ENCODE data around the gene AP5Z1. TPM values are rescaled to one million over a fixed set of nuclear protein-coding genes. Genes with fewer than 3 reads are reported as not detected.
"Not testable (repeated sequence)": the region's sequence is repeated elsewhere in the genome, so short reads cannot be mapped to it uniquely, and the experiment has no call there.

AP5Z1 gene
- total RNA-seq, 4 donors from 2014 or later: 26.2 to 81.2 (median 52.2) TPM

DNA sequence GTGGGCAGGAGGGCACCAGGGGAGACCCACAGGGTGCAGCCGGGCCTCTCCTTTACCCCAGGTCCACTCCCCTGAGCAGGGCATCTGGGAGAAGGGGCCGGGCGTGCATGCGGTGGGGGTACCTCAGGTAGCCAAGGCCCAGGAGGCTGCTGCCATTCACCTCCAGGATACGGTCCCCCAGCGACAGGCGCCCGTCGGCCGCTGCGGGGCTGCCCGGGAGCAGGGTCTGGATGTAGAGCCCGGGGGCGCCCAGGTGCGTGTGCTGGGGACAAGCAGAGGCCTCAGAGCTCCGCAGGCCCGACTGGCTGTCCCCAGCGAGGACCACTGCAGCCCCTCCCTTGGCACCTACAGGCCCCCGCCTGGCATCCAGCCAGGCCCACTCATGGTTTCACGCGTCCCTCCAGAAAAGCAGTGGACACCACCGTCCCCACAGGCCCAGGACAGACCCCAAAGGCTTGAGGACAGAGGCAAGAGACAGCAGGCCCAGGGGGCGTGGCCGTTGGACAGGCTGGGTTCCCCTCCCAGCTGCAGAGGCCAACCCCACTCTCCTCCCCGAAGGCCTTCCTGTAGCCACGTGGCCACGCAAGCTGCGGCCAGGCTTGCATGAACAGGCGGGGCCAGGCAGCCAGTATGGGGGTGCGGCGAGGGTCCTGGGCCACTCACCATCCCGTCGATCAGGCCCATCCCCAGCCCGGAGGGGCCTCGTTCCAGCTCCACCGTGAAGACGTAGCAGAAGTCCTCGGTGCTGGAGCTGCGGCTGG is 24.3 kb downstream of the AP5Z1 start:
- no CpG with 5 or more reads among the region's 39 CpGs for WGBS
- TF ChIP-seq, protein P1, sequence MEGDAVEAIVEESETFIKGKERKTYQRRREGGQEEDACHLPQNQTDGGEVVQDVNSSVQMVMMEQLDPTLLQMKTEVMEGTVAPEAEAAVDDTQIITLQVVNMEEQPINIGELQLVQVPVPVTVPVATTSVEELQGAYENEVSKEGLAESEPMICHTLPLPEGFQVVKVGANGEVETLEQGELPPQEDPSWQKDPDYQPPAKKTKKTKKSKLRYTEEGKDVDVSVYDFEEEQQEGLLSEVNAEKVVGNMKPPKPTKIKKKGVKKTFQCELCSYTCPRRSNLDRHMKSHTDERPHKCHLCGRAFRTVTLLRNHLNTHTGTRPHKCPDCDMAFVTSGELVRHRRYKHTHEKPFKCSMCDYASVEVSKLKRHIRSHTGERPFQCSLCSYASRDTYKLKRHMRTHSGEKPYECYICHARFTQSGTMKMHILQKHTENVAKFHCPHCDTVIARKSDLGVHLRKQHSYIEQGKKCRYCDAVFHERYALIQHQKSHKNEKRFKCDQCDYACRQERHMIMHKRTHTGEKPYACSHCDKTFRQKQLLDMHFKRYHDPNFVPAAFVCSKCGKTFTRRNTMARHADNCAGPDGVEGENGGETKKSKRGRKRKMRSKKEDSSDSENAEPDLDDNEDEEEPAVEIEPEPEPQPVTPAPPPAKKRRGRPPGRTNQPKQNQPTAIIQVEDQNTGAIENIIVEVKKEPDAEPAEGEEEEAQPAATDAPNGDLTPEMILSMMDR (IDR thresholded peaks at IDR 0.05): no peak
- no peak for TF ChIP-seq POLR2AphosphoS5 (IDR thresholded peaks at IDR 0.05)
- no peak for TF ChIP-seq POLR2A (IDR thresholded peaks at IDR 0.05)
- TF ChIP-seq EP300 (IDR thresholded peaks at IDR 0.05): no peak

DNA sequence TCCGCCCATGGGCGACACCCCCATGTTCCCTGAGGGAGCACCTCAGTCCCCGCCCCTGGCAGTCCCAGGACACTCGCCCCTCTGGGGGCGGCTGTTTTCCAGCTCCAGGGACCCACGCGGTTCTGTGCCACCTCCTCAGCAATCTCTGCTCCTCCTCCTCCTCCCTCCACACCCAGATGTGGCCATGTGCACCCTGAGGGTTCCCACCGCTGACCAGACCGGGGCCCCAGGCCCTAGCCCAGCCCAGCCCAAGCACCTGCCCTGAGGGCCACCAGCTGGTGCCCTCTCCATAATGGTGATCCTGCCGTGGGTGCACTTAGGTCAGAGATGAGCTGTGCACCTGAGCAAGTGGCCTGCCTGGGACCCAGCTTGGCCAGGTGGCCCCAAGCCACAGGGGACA is 25.1 kb downstream of the AP5Z1 start:
- Histone ChIP-seq H3K27ac (no peak overlapping the region), H3K9me3 (no peaks in the 10 kb centered on the region), H3K4me3 (no peak overlapping the region), H3K27me3 (no peaks in the 10 kb centered on the region), H3K36me3 (no peaks in the 10 kb centered on the region), H3K4me1 (peaks cover 12% of the 10 kb centered on the region)
- DNase-seq (ENCODE audit: low spot score in 2 of 2): no peak
- WGBS: 77% methylated on average over 3 of the region's 10 CpGs
- TF ChIP-seq POLR2AphosphoS5 (IDR thresholded peaks at IDR 0.05) (no peak), POLR2A (IDR thresholded peaks at IDR 0.05) (no peak), EP300 (IDR thresholded peaks at IDR 0.05) (no peak)
- TF ChIP-seq, protein P1 (IDR thresholded peaks at IDR 0.05): no peak

More for the DNA sequence above, 24.3 kb downstream of the AP5Z1 start:
- no peak overlapping the region for H3K27ac ChIP-seq
- H3K27me3 ChIP-seq: no peaks in the 10 kb centered on the region
- no peaks in the 10 kb centered on the region for H3K36me3 ChIP-seq
- H3K9me3 ChIP-seq: no peaks in the 10 kb centered on the region
- DNase-seq (ENCODE audit: low spot score in 2 of 2): no peak
- H3K4me1 ChIP-seq: peaks cover 12% of the 10 kb centered on the region
- no peak overlapping the region for H3K4me3 ChIP-seq

DNA sequence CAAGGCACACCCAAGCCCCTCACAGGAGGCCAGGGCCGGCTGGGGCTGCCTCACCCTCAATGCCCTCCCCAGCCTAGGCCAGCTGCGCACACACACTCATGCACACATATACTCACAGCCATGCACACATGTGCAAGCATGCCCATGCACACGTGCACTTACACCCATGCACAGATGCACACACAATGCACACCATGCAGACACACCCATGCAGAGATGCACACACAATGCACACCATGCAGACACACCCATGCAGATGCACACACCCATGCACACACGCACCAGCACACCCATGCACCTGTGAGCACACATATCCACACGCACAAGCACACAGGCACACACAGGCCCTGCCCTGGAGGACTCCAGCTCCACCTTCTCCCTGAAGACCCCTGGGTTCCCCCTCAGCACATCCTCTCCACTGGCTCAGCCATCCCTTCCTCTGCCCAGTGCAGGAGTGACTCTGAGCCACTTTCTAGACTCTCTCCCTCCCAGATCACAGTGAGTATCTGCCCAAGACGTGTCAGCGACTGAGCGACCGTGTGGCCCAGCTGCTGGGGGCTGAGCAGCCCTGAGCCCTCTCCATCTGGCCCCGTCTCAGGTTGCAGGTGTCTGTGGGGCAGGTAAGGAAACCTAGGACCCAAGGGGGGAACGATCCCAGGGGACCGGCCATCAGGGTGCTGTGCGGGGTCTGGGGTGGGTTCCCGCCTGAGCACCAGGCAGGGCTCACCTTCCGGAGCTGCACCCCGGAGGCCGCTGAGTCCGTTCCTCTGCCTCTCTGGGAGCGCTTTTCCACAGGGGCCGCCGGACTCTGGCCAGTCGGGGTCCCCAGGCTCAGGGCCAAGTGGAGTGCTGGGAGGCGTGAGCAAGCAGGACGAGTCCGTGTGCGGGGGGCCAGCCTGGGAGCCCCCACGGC is 25.8 kb downstream of the AP5Z1 start:
- no peak for DNase-seq (ENCODE audit: low spot score in 2 of 2)
- peaks cover 12% of the 10 kb centered on the region for H3K4me1 ChIP-seq
- H3K36me3 ChIP-seq: no peaks in the 10 kb centered on the region
- WGBS: 89% methylated on average over 16 of the region's 27 CpGs
- H3K4me3 ChIP-seq: no peak overlapping the region
- no peaks in the 10 kb centered on the region for H3K9me3 ChIP-seq
- TF ChIP-seq EP300 (IDR thresholded peaks at IDR 0.05): no peak
- TF ChIP-seq, protein P1 (IDR thresholded peaks at IDR 0.05): no peak
- no peak for TF ChIP-seq POLR2AphosphoS5 (IDR thresholded peaks at IDR 0.05)
- no peak for TF ChIP-seq POLR2A (IDR thresholded peaks at IDR 0.05)
- no peak overlapping the region for H3K27ac ChIP-seq
- no peaks in the 10 kb centered on the region for H3K27me3 ChIP-seq

DNA sequence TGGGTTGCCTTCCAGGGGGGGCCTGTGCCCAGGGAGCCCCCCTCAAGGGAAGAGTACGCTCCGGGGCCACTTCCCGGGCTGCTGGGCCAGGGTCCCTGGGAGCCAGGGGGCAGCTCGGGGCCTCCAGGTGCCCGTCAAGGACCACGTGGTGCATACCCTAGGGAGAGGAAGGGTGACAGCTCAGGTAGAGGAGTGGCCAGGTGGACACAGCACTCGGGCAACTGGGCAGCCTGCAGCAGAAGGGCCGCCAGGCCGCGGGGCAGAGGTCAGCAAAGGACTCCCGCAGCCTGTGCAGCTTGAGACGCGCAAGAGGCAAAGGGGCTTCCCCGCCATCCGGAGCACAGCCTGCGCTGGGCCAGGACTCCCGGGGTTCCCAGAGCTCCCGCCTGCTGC is 26.4 kb downstream of the AP5Z1 start:
- Histone ChIP-seq H3K9me3 (no peaks in the 10 kb centered on the region), H3K36me3 (no peaks in the 10 kb centered on the region), H3K27me3 (peaks cover 3% of the 10 kb centered on the region), H3K27ac (no peak overlapping the region), H3K4me1 (peaks cover 12% of the 10 kb centered on the region), H3K4me3 (no peak overlapping the region)
- 68% methylated on average over 5 of the region's 18 CpGs for WGBS
- DNase-seq (ENCODE audit: low spot score in 2 of 2): no peak
- TF ChIP-seq, protein P1 (IDR thresholded peaks at IDR 0.05): no peak
- no peak for TF ChIP-seq EP300 (IDR thresholded peaks at IDR 0.05)
- no peak for TF ChIP-seq POLR2A (IDR thresholded peaks at IDR 0.05)
- no peak for TF ChIP-seq POLR2AphosphoS5 (IDR thresholded peaks at IDR 0.05)

DNA sequence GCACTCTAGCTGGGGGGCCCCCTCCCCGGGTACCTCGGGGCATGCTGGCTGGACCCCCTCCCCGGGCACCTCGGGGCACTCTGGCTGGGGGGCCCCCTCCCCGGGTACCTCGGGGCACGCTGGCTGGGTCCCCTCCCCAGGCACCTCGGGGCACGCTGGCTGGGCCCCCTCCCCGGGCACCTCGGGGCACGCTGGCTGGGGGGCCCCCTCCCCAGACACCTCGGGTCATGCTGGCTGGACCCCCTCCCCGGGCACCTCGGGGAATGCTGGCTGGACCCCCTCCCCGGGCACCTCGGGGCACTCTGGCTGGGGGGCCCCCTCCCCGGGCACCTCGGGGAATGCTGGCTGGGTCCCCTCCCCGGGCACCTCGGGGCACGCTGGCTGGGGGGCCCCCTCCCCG is 27.2 kb downstream of the AP5Z1 start:
- H3K4me3 ChIP-seq; H3K27ac ChIP-seq; H3K27me3 ChIP-seq; H3K36me3 ChIP-seq; DNase-seq (ENCODE audit: low spot score in 2 of 2); H3K9me3 ChIP-seq: not testable (repeated sequence)
- WGBS: no CpG with 5 or more reads among the region's 23 CpGs
- peaks cover 12% of the 10 kb centered on the region for H3K4me1 ChIP-seq

Measured in suprapubic skin (tissue), 4 donors.